Loucy (cell line): ENCODE data around the gene MED31.
"Not testable (repeated sequence)": the region's sequence is repeated elsewhere in the genome, so short reads cannot be mapped to it uniquely, and the experiment has no call there.

ENCODE experiments used
- EZH2phosphoT487 ChIP-seq: fragments of 200-600 bp; IDR thresholded peaks from 2 replicates; pipeline ENCODE4 v1.6.1; 2018; ENCODE audit warnings: antibody characterized with exemption, mild to moderate bottlenecking, moderate library complexity, borderline replicate concordance
- TF ChIP-seq, protein P1 (sequence below): fragments of 200-600 bp; sonication (generic); conservative IDR thresholded peaks from 2 replicates; pipeline ENCODE4 v1.5.1; 2014; ENCODE audit warnings: mild to moderate bottlenecking, antibody characterized with exemption, low read length

DNA sequence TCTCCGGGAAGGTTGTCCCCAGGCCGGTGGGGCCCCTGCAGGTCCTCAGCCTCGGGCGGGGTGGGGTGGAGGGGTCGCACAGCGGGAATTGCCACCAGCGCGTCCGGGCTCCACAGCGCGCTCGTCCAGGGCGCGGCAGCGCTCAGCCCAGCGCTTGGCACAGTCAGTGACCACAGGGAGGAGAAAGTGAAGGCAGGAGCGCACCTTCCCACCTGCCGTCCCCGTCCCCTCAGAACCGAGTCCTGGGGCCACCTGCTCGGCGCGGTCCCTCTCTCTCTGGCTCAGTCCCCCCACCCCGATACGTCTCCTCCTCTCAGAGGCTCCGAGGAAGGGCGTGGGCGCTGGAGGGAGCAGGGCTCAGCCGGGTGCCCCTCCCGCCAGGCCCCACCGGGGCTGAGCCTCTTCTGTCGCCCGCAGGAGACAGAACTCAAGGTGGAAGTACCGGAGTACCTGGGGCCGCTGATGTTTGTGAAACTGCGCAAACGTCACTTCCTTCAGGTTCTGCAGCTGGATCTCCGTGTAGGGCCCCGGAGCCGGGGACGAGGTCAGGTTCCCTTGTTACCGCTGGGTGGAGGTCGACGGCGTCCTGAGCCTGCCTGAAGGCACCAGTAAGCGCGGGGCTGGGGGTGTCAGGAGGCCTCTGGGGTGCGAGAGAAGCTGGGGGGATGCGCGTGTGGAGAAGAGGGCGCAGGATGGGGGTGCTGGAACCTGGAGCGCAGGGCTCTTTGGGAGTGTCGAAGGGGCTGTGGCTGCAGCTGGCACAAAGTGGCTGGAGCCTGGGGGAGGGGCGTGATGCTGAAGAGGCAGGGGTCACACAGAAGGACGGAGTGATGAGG lies 5.6 kb upstream of the MED31 start:
- TF ChIP-seq, protein P1, sequence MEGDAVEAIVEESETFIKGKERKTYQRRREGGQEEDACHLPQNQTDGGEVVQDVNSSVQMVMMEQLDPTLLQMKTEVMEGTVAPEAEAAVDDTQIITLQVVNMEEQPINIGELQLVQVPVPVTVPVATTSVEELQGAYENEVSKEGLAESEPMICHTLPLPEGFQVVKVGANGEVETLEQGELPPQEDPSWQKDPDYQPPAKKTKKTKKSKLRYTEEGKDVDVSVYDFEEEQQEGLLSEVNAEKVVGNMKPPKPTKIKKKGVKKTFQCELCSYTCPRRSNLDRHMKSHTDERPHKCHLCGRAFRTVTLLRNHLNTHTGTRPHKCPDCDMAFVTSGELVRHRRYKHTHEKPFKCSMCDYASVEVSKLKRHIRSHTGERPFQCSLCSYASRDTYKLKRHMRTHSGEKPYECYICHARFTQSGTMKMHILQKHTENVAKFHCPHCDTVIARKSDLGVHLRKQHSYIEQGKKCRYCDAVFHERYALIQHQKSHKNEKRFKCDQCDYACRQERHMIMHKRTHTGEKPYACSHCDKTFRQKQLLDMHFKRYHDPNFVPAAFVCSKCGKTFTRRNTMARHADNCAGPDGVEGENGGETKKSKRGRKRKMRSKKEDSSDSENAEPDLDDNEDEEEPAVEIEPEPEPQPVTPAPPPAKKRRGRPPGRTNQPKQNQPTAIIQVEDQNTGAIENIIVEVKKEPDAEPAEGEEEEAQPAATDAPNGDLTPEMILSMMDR: not testable (repeated sequence)
- TF ChIP-seq EZH2phosphoT487: not testable (repeated sequence)
